Measurements from ENCODE around the gene NEK2.

DNA sequence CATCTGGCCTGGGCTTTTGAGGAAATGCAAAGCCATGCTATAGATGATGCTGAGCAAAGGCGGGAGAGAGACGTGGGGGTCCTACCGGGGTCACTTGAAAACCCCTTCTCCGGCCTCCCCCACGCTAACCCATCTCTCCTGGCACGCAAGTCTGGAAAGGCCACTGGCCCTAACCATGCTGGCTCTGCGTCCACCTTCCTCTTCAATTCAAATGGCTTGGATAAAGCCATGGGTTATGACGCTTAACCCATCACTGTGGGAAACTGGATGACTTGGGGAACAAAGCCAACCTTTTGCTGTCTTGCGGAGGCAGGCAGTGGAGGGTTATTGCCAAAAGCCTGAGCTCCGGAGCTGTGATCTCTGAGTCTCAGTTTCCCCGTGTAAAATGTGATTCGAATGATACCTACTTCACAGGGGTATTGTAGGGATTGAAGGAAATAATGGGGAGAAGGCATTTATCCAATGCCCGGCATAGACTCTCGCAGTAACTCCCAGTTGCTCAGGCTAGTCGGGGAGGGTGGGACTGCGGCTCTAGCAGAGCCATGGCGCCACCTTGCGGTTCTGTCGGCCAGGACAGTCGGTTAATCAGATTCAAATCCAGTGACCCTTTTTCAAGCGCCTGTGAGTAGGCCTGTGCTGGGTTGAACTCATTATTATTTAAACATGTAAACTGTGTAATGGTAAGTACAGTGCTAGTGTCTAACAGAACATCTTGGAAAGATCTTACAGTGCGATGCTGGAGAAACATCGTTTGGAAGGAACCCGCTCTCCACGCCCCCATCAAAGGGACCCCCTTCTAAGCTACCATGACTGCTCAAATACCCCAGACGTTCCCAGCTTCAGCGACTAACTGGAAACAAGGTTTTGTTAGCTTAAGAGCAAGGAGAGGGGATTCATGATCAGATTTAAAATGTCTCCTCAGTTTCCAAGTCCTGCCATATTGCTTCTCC, 20.3 kb downstream of the NEK2 start:
- TF ChIP-seq SUZ12 (IDR thresholded peaks at IDR 0.05) = no peak
- TF ChIP-seq, protein P1, sequence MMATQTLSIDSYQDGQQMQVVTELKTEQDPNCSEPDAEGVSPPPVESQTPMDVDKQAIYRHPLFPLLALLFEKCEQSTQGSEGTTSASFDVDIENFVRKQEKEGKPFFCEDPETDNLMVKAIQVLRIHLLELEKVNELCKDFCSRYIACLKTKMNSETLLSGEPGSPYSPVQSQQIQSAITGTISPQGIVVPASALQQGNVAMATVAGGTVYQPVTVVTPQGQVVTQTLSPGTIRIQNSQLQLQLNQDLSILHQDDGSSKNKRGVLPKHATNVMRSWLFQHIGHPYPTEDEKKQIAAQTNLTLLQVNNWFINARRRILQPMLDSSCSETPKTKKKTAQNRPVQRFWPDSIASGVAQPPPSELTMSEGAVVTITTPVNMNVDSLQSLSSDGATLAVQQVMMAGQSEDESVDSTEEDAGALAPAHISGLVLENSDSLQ (IDR thresholded peaks at IDR 0.05) = no peak
- no peak for TF ChIP-seq FOXM1 (IDR thresholded peaks at IDR 0.05; ENCODE audit: borderline replicate concordance)
- TF ChIP-seq SP1 (IDR thresholded peaks at IDR 0.05) = no peak
- TF ChIP-seq ZNF384 (IDR thresholded peaks at IDR 0.05) = no peak
- no peak for TF ChIP-seq TARDBP (IDR thresholded peaks at IDR 0.05)
- no peak for TF ChIP-seq ELF4 (IDR thresholded peaks at IDR 0.05)
- no peak for TF ChIP-seq HDGF (IDR thresholded peaks at IDR 0.05; ENCODE audit: borderline replicate concordance)
